Uterus (tissue), 2 donors: Measurements from ENCODE around the gene SLC2A8.

Experiments used
- POLR2A ChIP-seq, 2 donors: fragments of 450-650 bp; IDR thresholded peaks; one replicate each; pipeline ENCODE4 v1.6.1; 2016; ENCODE audit warnings: antibody characterized with exemption in 2 of 2, mild to moderate bottlenecking in 1 of 2, moderate library complexity in 1 of 2
- TF ChIP-seq, protein P1 (sequence below), 4 experiments: fragments of 200-600 bp in 2 of 4; fragments of 450-650 bp in 2 of 4; sonication (generic) in 2 of 4; IDR thresholded peaks; one replicate each; pipeline ENCODE4 v1.5.1; 2016 to 2019; ENCODE audit warnings: antibody characterized with exemption in 4 of 4, mild to moderate bottlenecking in 2 of 4, moderate library complexity in 1 of 4

GRCh38 chr9:127419348-127419747 is 22.4 kb downstream of the SLC2A8 start:
- TF ChIP-seq, protein P1, sequence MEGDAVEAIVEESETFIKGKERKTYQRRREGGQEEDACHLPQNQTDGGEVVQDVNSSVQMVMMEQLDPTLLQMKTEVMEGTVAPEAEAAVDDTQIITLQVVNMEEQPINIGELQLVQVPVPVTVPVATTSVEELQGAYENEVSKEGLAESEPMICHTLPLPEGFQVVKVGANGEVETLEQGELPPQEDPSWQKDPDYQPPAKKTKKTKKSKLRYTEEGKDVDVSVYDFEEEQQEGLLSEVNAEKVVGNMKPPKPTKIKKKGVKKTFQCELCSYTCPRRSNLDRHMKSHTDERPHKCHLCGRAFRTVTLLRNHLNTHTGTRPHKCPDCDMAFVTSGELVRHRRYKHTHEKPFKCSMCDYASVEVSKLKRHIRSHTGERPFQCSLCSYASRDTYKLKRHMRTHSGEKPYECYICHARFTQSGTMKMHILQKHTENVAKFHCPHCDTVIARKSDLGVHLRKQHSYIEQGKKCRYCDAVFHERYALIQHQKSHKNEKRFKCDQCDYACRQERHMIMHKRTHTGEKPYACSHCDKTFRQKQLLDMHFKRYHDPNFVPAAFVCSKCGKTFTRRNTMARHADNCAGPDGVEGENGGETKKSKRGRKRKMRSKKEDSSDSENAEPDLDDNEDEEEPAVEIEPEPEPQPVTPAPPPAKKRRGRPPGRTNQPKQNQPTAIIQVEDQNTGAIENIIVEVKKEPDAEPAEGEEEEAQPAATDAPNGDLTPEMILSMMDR (IDR thresholded peaks at IDR 0.05) = no peak
- no peak for TF ChIP-seq POLR2A (IDR thresholded peaks at IDR 0.05)
